Ascending aorta (tissue), 2 donors: ENCODE measurements around the gene FANK1. TPM values are rescaled to one million over a fixed set of nuclear protein-coding genes. Genes with fewer than 3 reads are reported as not detected.

Experiments
- DNase-seq, 2 donors: peaks; one replicate each; pipeline ENCODE4 v3.0.0-alpha.2; 2019; ENCODE audit warnings: low spot score in 2 of 2
- H3K27ac ChIP-seq, 2 donors: fragments of 200-600 bp; sonication (generic); one replicate each; pipeline ENCODE4 v1.5.1; 2016 to 2017; ENCODE audit warnings: mild to moderate bottlenecking in 1 of 2
- H3K27me3 ChIP-seq: fragments of 200-600 bp; sonication (generic); one replicate; pipeline ENCODE4 v1.5.1; 2017
- H3K36me3 ChIP-seq, 2 donors: fragments of 200-600 bp; sonication (generic); one replicate each; pipeline ENCODE4 v1.5.1; 2016
- H3K4me1 ChIP-seq, 2 donors: fragments of 200-600 bp; sonication (generic); one replicate each; pipeline ENCODE4 v1.5.1; 2016 to 2017; ENCODE audit warnings: mild to moderate bottlenecking in 1 of 2
- H3K4me3 ChIP-seq, 2 donors: fragments of 200-600 bp; sonication (generic); one replicate each; pipeline ENCODE4 v1.5.1; 2016 to 2017; ENCODE audit warnings: mild to moderate bottlenecking in 1 of 2
- H3K9me3 ChIP-seq, 2 donors: fragments of 200-600 bp; sonication (generic); one replicate each; pipeline ENCODE4 v1.5.1; 2016
- CTCF ChIP-seq, 3 experiments: fragments of 200-600 bp in 2 of 3; fragments of 450-650 bp in 1 of 3; sonication (generic) in 2 of 3; IDR thresholded peaks; one replicate each; pipeline ENCODE4 v1.5.1; 2016 to 2019; ENCODE audit warnings: antibody characterized with exemption in 3 of 3, mild to moderate bottlenecking in 1 of 3, moderate library complexity in 1 of 3
- intact Hi-C: fragments of 100-400 bp; cut with DNase I; formaldehyde crosslinking; loops from one replicate; pipeline ENCODE4 v1.15.1; 2023
- total RNA-seq: library from RNA; depleted of rRNA; stranded (reverse); fragments of >200 nt; gene quantifications from one replicate; pipeline ENCODE4 v1.1.0, GENCODE V29; 2016

FANK1 gene
- total RNA-seq, 1 donor from 2014 or later = not detected

- Histone ChIP-seq H3K9me3 (no peaks in the 10 kb centered on the region), H3K4me3 (no peak overlapping the region), H3K27ac (no peak overlapping the region), H3K27me3 (no peaks in the 10 kb centered on the region), H3K36me3 (no peaks in the 10 kb centered on the region), H3K4me1 (no peaks in the 10 kb centered on the region)
- no peak for DNase-seq
- no peak for TF ChIP-seq CTCF (IDR thresholded peaks at IDR 0.05)
- intact Hi-C loops = loop anchor here (2.0 to 10.0 kb wide), 3 partner anchors 111 to 521 kb away; no protein-coding TSS in a partner anchor
Observed at GRCh38 chr10:125983656-125984055, 87.3 kb downstream of the FANK1 start.

- no peak for DNase-seq
- Histone ChIP-seq H3K36me3 (no peaks in the 10 kb centered on the region), H3K9me3 (no peaks in the 10 kb centered on the region), H3K4me3 (no peak overlapping the region), H3K27ac (no peak overlapping the region), H3K4me1 (no peaks in the 10 kb centered on the region), H3K27me3 (no peaks in the 10 kb centered on the region)
- intact Hi-C loops = loop anchor here (5.0 to 10.0 kb wide), 2 partner anchors 110 to 318 kb away; no protein-coding TSS in a partner anchor
- TF ChIP-seq CTCF (IDR thresholded peaks at IDR 0.05) = no peak
Observed at GRCh38 chr10:125984346-125984745, 88.0 kb downstream of the FANK1 start.

- intact Hi-C loops = loop anchor here (5.0 to 10.0 kb wide), 2 partner anchors 110 to 317 kb away; no protein-coding TSS in a partner anchor
- no peak for TF ChIP-seq CTCF (IDR thresholded peaks at IDR 0.05)
- Histone ChIP-seq H3K4me1 (no peaks in the 10 kb centered on the region), H3K27ac (no peak overlapping the region), H3K4me3 (no peak overlapping the region), H3K27me3 (no peaks in the 10 kb centered on the region), H3K36me3 (no peaks in the 10 kb centered on the region), H3K9me3 (no peaks in the 10 kb centered on the region)
- no peak for DNase-seq
Observed at GRCh38 chr10:125984865-125985495, 88.6 kb downstream of the FANK1 start.

- intact Hi-C loops = loop anchor here (10.0 kb wide), 1 partner anchor 109 kb away; no protein-coding TSS in a partner anchor
- no peak for TF ChIP-seq CTCF (IDR thresholded peaks at IDR 0.05)
- no peak for DNase-seq
Observed at GRCh38 chr10:125985557-125986240, 89.3 kb downstream of the FANK1 start.

GRCh38 chr10:125989791-125990190 is 93.4 kb downstream of the FANK1 start:
- no peak for TF ChIP-seq CTCF (IDR thresholded peaks at IDR 0.05)
- DNase-seq = no peak
- no peaks in the 10 kb centered on the region for H3K27me3 ChIP-seq
- H3K27ac ChIP-seq = no peak overlapping the region
- no peaks in the 10 kb centered on the region for H3K36me3 ChIP-seq
- H3K4me1 ChIP-seq = no peaks in the 10 kb centered on the region
- H3K4me3 ChIP-seq = no peak overlapping the region
- H3K9me3 ChIP-seq = no peaks in the 10 kb centered on the region
- intact Hi-C loops = loop anchor here (10.0 kb wide), 1 partner anchor 105 kb away; no protein-coding TSS in a partner anchor

More at GRCh38 chr10:125985557-125986240, 89.3 kb downstream of the FANK1 start:
- Histone ChIP-seq H3K4me1 (no peaks in the 10 kb centered on the region), H3K27ac (no peak overlapping the region), H3K36me3 (no peaks in the 10 kb centered on the region), H3K9me3 (no peaks in the 10 kb centered on the region), H3K27me3 (no peaks in the 10 kb centered on the region), H3K4me3 (no peak overlapping the region)
